PC-3 (cell line): ENCODE results near the gene TPRN. TPM values are rescaled to one million over a fixed set of nuclear protein-coding genes. Genes with fewer than 3 reads are reported as not detected.

Source experiments
- ATAC-seq: fragments of 200-7000 bp; cut with Tn5 transposase; 2 replicates; pipeline ENCODE4 v1.9.1; 2020; ENCODE audit warnings: mild to moderate bottlenecking, moderate library complexity
- BruUV-seq: library from RNA; stranded (reverse); fragments of 400-500 nt; replicated peaks from 2 replicates; lab custom pipeline; 2021; lab: Mats Ljungman, UMichigan
- CTCF ChIA-PET: fragments of 300-600 bp; sonication (Branson Sonifier 250); formaldehyde crosslinking; loops from one replicate; lab custom pipeline; 2022; ENCODE audit warnings: antibody characterized with exemption; lab: Charles Lee
- POLR2A ChIA-PET: fragments of 300-600 bp; sonication (Branson Sonifier 250); formaldehyde crosslinking; loops from one replicate; lab custom pipeline; 2022; ENCODE audit warnings: antibody characterized with exemption; ENCODE audit not compliant: unreplicated experiment; lab: Charles Lee
- DNase-seq: peaks from one replicate; pipeline ENCODE4 v3.0.0-alpha.2; 2015
- H2AFZ ChIP-seq: fragments of 300-600 bp; sonication (generic); 2 replicates; pipeline ENCODE4 v1.6.0; 2016; ENCODE audit warnings: antibody characterized with exemption, low read length
- H3F3A ChIP-seq: fragments of 300-600 bp; sonication (generic); one replicate; pipeline ENCODE4 v1.6.0; 2017; ENCODE audit warnings: antibody characterized with exemption, low read length, control low read depth, mild to moderate bottlenecking; ENCODE audit not compliant: unreplicated experiment
- H3K27ac ChIP-seq: fragments of 300-600 bp; sonication (generic); 2 replicates; pipeline ENCODE4 v1.5.1; 2016; ENCODE audit warnings: mild to moderate bottlenecking, low read length
- H3K27me3 ChIP-seq: fragments of 300-600 bp; sonication (generic); 2 replicates; pipeline ENCODE4 v1.6.1; 2016; ENCODE audit warnings: low read length, mixed read lengths
- H3K36me3 ChIP-seq: fragments of 300-600 bp; sonication (generic); 2 replicates; pipeline ENCODE4 v1.6.1; 2016; ENCODE audit warnings: low read depth, mixed run types, low read length, mixed read lengths
- H3K4me1 ChIP-seq: fragments of 300-600 bp; sonication (generic); 2 replicates; pipeline ENCODE4 v1.5.1; 2016; ENCODE audit warnings: low read length; ENCODE audit not compliant: insufficient read depth
- H3K4me2 ChIP-seq: fragments of 300-600 bp; sonication (generic); 2 replicates; pipeline ENCODE4 v1.6.0; 2016; ENCODE audit warnings: low read length
- H3K4me3 ChIP-seq: fragments of 300-600 bp; sonication (generic); 2 replicates; pipeline ENCODE4 v1.5.1; 2016; ENCODE audit warnings: mild to moderate bottlenecking, low read length, mixed read lengths
- H3K79me2 ChIP-seq: fragments of 300-600 bp; sonication (generic); 2 replicates; pipeline ENCODE4 v1.6.1; 2017; ENCODE audit warnings: low read length, mixed read lengths
- H3K9ac ChIP-seq: fragments of 300-600 bp; sonication (generic); 2 replicates; pipeline ENCODE4 v1.6.0; 2016; ENCODE audit warnings: mild to moderate bottlenecking, low read length
- H3K9me2 ChIP-seq: fragments of 300-600 bp; sonication (generic); replicated peaks from 2 replicates; pipeline ENCODE4 v1.6.1; 2016; ENCODE audit warnings: mixed run types, low read length, mixed read lengths
- H3K9me3 ChIP-seq: fragments of 300-600 bp; sonication (generic); 2 replicates; pipeline ENCODE4 v1.6.1; 2016; ENCODE audit warnings: low read length, mixed read lengths
- H4K20me1 ChIP-seq: fragments of 300-600 bp; sonication (generic); 2 replicates; pipeline ENCODE4 v1.6.1; 2016; ENCODE audit warnings: low read length, mixed read lengths
- CTCF ChIP-seq: fragments of 300-600 bp; sonication (generic); conservative IDR thresholded peaks from 2 replicates; pipeline ENCODE4 v1.5.1; 2017; ENCODE audit warnings: antibody characterized with exemption, low read depth, mild to moderate bottlenecking, low read length
- EZH2 ChIP-seq: fragments of 300-600 bp; sonication (generic); IDR thresholded peaks from one replicate; pipeline ENCODE4 v1.6.1; 2017; ENCODE audit warnings: antibody characterized with exemption, mild to moderate bottlenecking, low read length; ENCODE audit not compliant: unreplicated experiment
- EZH2phosphoT487 ChIP-seq: fragments of 300-600 bp; sonication (generic); IDR thresholded peaks from 2 replicates; pipeline ENCODE4 v1.6.1; 2018; ENCODE audit warnings: mild to moderate bottlenecking, antibody characterized with exemption, low read length, borderline replicate concordance
- intact Hi-C: fragments of 100-400 bp; cut with micrococcal nuclease; formaldehyde crosslinking; loops from 2 replicates; pipeline ENCODE4 v1.9.0; 2023
- total RNA-seq: library from RNA; depleted of rRNA; stranded (reverse); fragments of >200 nt; gene quantifications from 2 replicates; pipeline ENCODE4 v1.2.3, GENCODE V29; 2014

Gene TPRN
- total RNA-seq, 1 experiment from 2014 or later: 11.3 TPM

DNA sequence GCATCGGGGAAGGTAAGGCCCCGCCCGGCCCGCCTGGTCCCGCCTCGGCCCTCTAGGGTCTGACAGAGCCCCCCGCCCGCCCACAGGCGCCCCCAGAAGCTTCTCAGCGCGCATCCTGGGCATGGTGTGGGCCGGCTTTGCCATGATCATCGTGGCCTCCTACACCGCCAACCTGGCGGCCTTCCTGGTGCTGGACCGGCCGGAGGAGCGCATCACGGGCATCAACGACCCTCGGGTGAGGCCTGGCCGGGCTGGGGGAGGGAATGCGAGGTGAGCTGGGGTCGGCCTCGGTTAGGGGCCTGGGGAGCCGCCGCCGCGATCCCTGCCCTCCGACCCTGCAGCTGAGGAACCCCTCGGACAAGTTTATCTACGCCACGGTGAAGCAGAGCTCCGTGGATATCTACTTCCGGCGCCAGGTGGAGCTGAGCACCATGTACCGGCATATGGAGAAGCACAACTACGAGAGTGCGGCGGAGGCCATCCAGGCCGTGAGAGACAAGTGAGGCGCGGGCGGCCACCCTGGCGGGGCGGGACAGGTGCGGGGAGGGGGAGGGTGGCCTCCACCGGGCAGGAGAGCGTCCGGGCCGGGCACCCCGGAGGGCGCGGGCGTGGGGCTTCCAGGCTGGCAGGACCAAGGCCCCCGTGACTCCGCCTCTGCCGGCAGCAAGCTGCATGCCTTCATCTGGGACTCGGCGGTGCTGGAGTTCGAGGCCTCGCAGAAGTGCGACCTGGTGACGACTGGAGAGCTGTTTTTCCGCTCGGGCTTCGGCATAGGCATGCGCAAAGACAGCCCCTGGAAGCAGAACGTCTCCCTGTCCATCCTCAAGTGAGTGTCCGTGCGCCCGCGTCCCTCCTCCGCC, 37.8 kb downstream of the TPRN start:
- ChIA-PET POLR2A (no interaction called here), CTCF (no interaction called here)
- no peak for TF ChIP-seq EZH2
- no peaks in the 10 kb centered on the region for H4K20me1 ChIP-seq
- no peaks in the 10 kb centered on the region for H3K9me2 ChIP-seq
- no peak for DNase-seq
- H3K79me2 ChIP-seq: no peaks in the 10 kb centered on the region
- H3K4me1 ChIP-seq: no peaks in the 10 kb centered on the region; the same call in 1 of the 2 replicates
- no TSS peak for BruUV-seq
- ATAC-seq: no peak
- no peak overlapping the region for H3K9ac ChIP-seq
- no peak overlapping the region for H3K4me3 ChIP-seq
- intact Hi-C loops: no loop called here
- peaks cover 25% of the 10 kb centered on the region for H3K27me3 ChIP-seq
- no peak overlapping the region for H3K4me2 ChIP-seq
- no peaks in the 10 kb centered on the region for H3K36me3 ChIP-seq
- H2AFZ ChIP-seq: no peak overlapping the region
- H3K27ac ChIP-seq: no peak overlapping the region
- H3K9me3 ChIP-seq: no peaks in the 10 kb centered on the region
- H3F3A ChIP-seq: no peaks in the 10 kb centered on the region

DNA sequence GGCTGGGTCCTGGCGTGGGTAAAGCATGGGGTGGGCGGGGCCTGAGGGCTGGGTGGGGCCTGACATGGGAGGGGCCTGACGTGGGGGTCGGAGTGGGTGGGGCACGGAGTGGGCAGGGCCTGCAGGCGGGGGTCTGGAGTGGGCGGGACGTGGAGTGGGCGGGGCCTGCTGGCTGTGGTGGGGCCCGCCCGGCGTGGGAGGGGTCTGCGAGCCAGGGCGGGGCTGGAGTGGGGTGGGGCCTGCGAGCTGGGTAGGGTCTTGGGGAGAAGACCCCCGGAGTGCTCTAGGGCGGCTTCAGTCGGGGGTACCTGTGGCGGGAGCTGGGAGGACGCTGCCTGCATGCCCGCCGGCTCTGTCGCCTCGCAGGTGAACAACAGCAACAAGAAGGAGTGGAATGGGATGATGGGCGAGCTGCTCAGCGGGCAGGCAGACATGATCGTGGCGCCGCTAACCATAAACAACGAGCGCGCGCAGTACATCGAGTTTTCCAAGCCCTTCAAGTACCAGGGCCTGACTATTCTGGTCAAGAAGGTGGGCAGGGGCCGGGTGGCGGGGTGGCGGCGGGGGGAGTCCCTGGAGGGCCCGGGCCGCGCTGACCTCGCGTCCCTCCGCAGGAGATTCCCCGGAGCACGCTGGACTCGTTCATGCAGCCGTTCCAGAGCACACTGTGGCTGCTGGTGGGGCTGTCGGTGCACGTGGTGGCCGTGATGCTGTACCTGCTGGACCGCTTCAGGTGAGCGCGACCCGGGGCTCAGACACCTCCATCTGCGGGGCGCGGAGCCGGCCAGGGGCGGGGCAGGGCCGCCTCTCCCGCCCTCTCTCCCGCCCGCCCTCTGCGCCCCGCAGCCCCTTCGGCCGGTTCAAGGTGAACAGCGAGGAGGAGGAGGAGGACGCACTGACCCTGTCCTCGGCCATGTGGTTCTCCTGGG, 38.7 kb downstream of the TPRN start:
- Histone ChIP-seq H4K20me1 (no peaks in the 10 kb centered on the region), H3K4me1 (no peaks in the 10 kb centered on the region; the same call in 1 of the 2 replicates), H3K9ac (no peak overlapping the region), H3K27ac (no peak overlapping the region), H3F3A (no peaks in the 10 kb centered on the region), H3K79me2 (no peaks in the 10 kb centered on the region), H3K4me3 (no peak overlapping the region), H2AFZ (no peak overlapping the region), H3K4me2 (no peak overlapping the region), H3K36me3 (no peaks in the 10 kb centered on the region), H3K9me2 (no peaks in the 10 kb centered on the region), H3K27me3 (peaks cover 20% of the 10 kb centered on the region), H3K9me3 (no peaks in the 10 kb centered on the region)
- intact Hi-C loops: no loop called here
- ATAC-seq (no peak), DNase-seq (no peak)
- no TSS peak for BruUV-seq
- POLR2A ChIA-PET: no interaction called here
- CTCF ChIA-PET: no interaction called here
- TF ChIP-seq EZH2phosphoT487 (no peak), EZH2 (no peak), CTCF (no peak)

- CTCF ChIA-PET: no interaction called here
- ATAC-seq (no peak), DNase-seq (no peak)
- Histone ChIP-seq H3K4me2 (no peak overlapping the region), H4K20me1 (no peaks in the 10 kb centered on the region), H3K27me3 (peaks cover 17% of the 10 kb centered on the region), H3K9me3 (no peaks in the 10 kb centered on the region), H3K9me2 (no peaks in the 10 kb centered on the region), H3K9ac (no peak overlapping the region), H3K36me3 (no peaks in the 10 kb centered on the region), H3K4me1 (no peaks in the 10 kb centered on the region; the same call in 1 of the 2 replicates), H2AFZ (no peak overlapping the region), H3K27ac (no peak overlapping the region), H3F3A (no peaks in the 10 kb centered on the region), H3K79me2 (no peaks in the 10 kb centered on the region), H3K4me3 (no peak overlapping the region)
- no peak for TF ChIP-seq EZH2
- no peak for TF ChIP-seq CTCF
- no TSS peak for BruUV-seq
- intact Hi-C loops: no loop called here
- POLR2A ChIA-PET: no interaction called here
Measured at GRCh38 chr9:137160716-137161557, 39.6 kb downstream of the TPRN start.
